Mucosa of stomach (tissue), 1 donor: ENCODE data around the gene MCC.

Experiments
- H3K27me3 ChIP-seq: one replicate; pipeline ENCODE4 v1.7.0; 2013; ENCODE audit warnings: mild to moderate bottlenecking, low read length; ENCODE audit not compliant: control insufficient read depth, insufficient read depth
- H3K36me3 ChIP-seq: one replicate; pipeline ENCODE4 v1.7.0; 2013; ENCODE audit warnings: low read length; ENCODE audit not compliant: control insufficient read depth, insufficient read depth
- H3K4me1 ChIP-seq: one replicate; pipeline ENCODE4 v1.7.0; 2013; ENCODE audit warnings: mild to moderate bottlenecking, low read length; ENCODE audit not compliant: control insufficient read depth, insufficient read depth
- H3K4me3 ChIP-seq: one replicate; pipeline ENCODE4 v1.7.0; 2013; ENCODE audit warnings: low read length
- H3K9ac ChIP-seq: one replicate; pipeline ENCODE4 v1.7.0; 2013; ENCODE audit warnings: mild to moderate bottlenecking, low read length, moderate library complexity
- H3K9me3 ChIP-seq: one replicate; pipeline ENCODE4 v1.7.0; 2013; ENCODE audit warnings: mild to moderate bottlenecking, low read length, moderate library complexity; ENCODE audit not compliant: control insufficient read depth
- donor health status: Pancreatic carcinoma.

MCC gene

GRCh38 chr5:113058269-113058668 lies 430.0 kb downstream of the MCC start:
- no peaks in the 10 kb centered on the region for H3K4me1 ChIP-seq
- H3K9me3 ChIP-seq, result no peaks in the 10 kb centered on the region
- H3K4me3 ChIP-seq, result no peak overlapping the region
- no peaks in the 10 kb centered on the region for H3K27me3 ChIP-seq
- no peak overlapping the region for H3K9ac ChIP-seq
- no peaks in the 10 kb centered on the region for H3K36me3 ChIP-seq

GRCh38 chr5:113057557-113057984 lies 430.7 kb downstream of the MCC start:
- Histone ChIP-seq H3K9me3 (no peaks in the 10 kb centered on the region), H3K4me3 (no peak overlapping the region), H3K36me3 (no peaks in the 10 kb centered on the region), H3K9ac (no peak overlapping the region), H3K27me3 (no peaks in the 10 kb centered on the region), H3K4me1 (no peaks in the 10 kb centered on the region)

- Histone ChIP-seq H3K27me3 (no peaks in the 10 kb centered on the region), H3K36me3 (no peaks in the 10 kb centered on the region), H3K4me1 (no peaks in the 10 kb centered on the region), H3K9ac (no peak overlapping the region), H3K4me3 (no peak overlapping the region), H3K9me3 (no peaks in the 10 kb centered on the region)
Observed at GRCh38 chr5:113056988-113057387, 431.3 kb downstream of the MCC start.

GRCh38 chr5:113054899-113055298 lies 433.4 kb downstream of the MCC start:
- H3K36me3 ChIP-seq, result no peaks in the 10 kb centered on the region
- H3K9ac ChIP-seq, result no peak overlapping the region
- no peaks in the 10 kb centered on the region for H3K27me3 ChIP-seq
- no peak overlapping the region for H3K4me3 ChIP-seq
- H3K4me1 ChIP-seq, result no peaks in the 10 kb centered on the region
- no peaks in the 10 kb centered on the region for H3K9me3 ChIP-seq

- H3K9me3 ChIP-seq, result no peaks in the 10 kb centered on the region
- no peaks in the 10 kb centered on the region for H3K27me3 ChIP-seq
- H3K4me3 ChIP-seq, result no peak overlapping the region
- H3K4me1 ChIP-seq, result no peaks in the 10 kb centered on the region
- no peak overlapping the region for H3K9ac ChIP-seq
- H3K36me3 ChIP-seq, result no peaks in the 10 kb centered on the region
Observed at GRCh38 chr5:113053511-113053995, 434.7 kb downstream of the MCC start.

GRCh38 chr5:113052041-113052795 lies 436.0 kb downstream of the MCC start:
- no peaks in the 10 kb centered on the region for H3K27me3 ChIP-seq
- no peaks in the 10 kb centered on the region for H3K36me3 ChIP-seq
- no peak overlapping the region for H3K4me3 ChIP-seq

GRCh38 chr5:113050721-113051382 lies 437.4 kb downstream of the MCC start:
- H3K9me3 ChIP-seq, result no peaks in the 10 kb centered on the region
- peaks cover 15% of the 10 kb centered on the region for H3K4me1 ChIP-seq
- H3K9ac ChIP-seq, result no peak overlapping the region
- H3K27me3 ChIP-seq, result no peaks in the 10 kb centered on the region
- no peak overlapping the region for H3K4me3 ChIP-seq
- H3K36me3 ChIP-seq, result no peaks in the 10 kb centered on the region

More at GRCh38 chr5:113052041-113052795, 436.0 kb downstream of the MCC start:
- H3K9me3 ChIP-seq, result no peaks in the 10 kb centered on the region
- no peak overlapping the region for H3K9ac ChIP-seq
- peaks cover 3% of the 10 kb centered on the region for H3K4me1 ChIP-seq

- no peaks in the 10 kb centered on the region for H3K27me3 ChIP-seq
- H3K9ac ChIP-seq, result no peak overlapping the region
- H3K4me1 ChIP-seq, result peaks cover 15% of the 10 kb centered on the region
- H3K36me3 ChIP-seq, result no peaks in the 10 kb centered on the region
- no peak overlapping the region for H3K4me3 ChIP-seq
- no peaks in the 10 kb centered on the region for H3K9me3 ChIP-seq
Observed at GRCh38 chr5:113048931-113049330, 439.3 kb downstream of the MCC start.

- no peaks in the 10 kb centered on the region for H3K36me3 ChIP-seq
- no peak overlapping the region for H3K4me3 ChIP-seq
- no peaks in the 10 kb centered on the region for H3K9me3 ChIP-seq
- H3K9ac ChIP-seq, result no peak overlapping the region
- no peaks in the 10 kb centered on the region for H3K27me3 ChIP-seq
- peaks cover 15% of the 10 kb centered on the region for H3K4me1 ChIP-seq
Observed at GRCh38 chr5:113047733-113048652, 440.3 kb downstream of the MCC start.

GRCh38 chr5:113047234-113047633 lies 441.0 kb downstream of the MCC start:
- H3K36me3 ChIP-seq, result no peaks in the 10 kb centered on the region
- H3K27me3 ChIP-seq, result no peaks in the 10 kb centered on the region
- H3K4me3 ChIP-seq, result no peak overlapping the region
- H3K9ac ChIP-seq, result no peak overlapping the region
- no peaks in the 10 kb centered on the region for H3K9me3 ChIP-seq
- H3K4me1 ChIP-seq, result peaks cover 15% of the 10 kb centered on the region

- Histone ChIP-seq H3K36me3 (no peaks in the 10 kb centered on the region), H3K4me3 (no peak overlapping the region), H3K9me3 (no peaks in the 10 kb centered on the region), H3K27me3 (no peaks in the 10 kb centered on the region), H3K9ac (no peak overlapping the region), H3K4me1 (peaks cover 15% of the 10 kb centered on the region)
Observed at GRCh38 chr5:113044776-113045465, 443.3 kb downstream of the MCC start.
